GM19193 (cell line): ENCODE data around the gene NDUFA11.

ENCODE experiments used
- POLR2A ChIP-seq: IDR thresholded peaks from 4 replicates; pipeline ENCODE4 v1.6.1; 2011; ENCODE audit not compliant: insufficient read depth, insufficient read length; ENCODE audit errors: extremely low read depth

NDUFA11 gene

GRCh38 chr19:5903624-5904351 lies at the start of gene NDUFA11:
NDUFA11 (minus strand) TSS chr19:5903790; CDS start chr19:5903708, 82 bp downstream.
- TF ChIP-seq POLR2A: peak; percentile 91

DNA sequence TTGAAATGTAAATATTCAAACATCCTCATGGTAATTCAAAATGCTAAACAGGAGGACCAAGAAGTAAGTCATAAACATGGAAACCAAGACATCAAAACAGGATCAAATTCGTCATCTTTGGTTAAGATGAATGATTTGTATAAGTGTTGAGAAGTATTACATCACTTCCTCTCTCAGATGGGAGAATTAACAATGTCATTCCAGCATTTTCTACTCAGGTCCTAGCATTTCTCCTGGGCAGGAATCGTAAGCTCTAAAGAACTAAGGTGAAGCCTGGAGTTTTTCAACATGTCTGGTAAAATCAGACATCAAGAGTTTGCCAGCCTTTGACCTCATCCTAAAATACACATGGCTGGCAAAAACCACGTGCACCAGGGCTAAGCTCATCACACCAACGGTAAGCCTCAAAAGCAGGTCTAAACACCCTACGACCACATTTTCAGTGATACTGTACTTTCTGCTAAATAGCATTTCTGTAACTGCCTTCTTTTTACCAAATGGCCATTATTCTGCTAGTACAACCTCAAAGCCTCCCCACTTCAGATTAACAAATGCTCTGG lies 49.5 kb upstream of the NDUFA11 start:
- TF ChIP-seq POLR2A: no peak

DNA sequence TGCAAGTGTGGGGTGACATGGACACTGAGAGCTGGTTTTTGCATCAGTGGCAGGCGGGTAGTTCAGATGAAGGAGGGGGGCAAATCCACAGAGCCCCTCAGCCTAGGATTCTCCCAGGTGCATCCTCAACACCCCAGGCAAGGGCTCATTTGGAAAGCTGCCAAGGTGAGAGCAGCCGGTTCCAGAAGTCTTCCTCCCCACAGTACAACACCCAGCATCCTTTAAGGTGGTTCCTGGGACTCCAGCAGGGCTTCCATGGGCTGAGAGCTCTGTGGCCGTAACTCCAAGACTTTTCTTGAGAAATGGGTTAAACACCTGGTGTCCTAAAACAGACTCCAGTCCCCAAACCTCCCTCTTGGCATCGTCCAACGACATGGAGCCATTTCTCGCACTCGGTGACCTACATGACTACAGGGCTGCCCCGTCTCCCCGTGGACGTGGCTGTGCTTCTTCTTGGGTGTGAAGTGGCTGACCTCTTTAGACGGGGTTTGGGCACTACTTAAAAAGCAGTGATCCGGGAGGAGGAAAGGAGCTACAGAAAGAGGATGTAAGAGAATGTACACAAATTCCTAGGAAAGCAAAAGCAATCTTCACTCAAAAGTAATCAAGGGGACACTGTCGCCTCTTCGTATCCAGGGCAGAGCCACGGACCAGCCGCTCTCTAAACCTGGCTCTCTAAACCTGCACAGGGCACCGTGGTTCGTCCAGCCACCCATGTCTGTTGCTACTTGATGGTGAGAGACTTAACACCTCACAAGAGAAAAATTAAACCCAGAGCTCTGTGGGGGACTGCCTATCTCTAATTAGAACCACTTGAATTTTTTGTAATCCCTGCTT lies 48.8 kb upstream of the NDUFA11 start:
- TF ChIP-seq POLR2A: no peak

DNA sequence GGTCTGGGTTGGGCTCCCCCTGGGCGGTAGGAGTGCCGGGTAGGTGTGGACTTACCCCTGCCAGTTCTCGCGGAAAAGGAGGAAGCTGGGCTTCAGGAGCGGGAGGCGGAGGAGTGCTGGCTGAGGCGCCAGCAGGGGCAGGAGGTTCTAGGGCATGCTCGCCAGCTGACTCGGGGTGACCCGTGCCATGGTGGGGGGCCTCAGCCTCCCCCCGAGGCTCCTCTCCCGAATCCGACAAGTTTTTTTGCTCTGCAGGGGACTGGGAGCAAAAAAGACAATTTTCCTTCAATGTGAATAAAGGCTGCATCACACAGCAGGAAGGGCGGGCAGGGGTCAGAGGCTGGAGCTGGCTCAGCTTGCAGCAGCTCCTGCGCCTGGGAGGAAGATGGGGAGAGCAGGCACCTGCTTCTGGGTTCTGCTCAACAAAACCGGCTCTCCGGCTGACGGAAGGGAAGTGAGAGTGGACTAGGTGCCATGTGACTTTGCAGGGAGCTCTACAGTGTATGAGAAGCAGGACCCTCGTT lies 47.8 kb upstream of the NDUFA11 start:
- no peak for TF ChIP-seq POLR2A

- TF ChIP-seq POLR2A: no peak
Measured at GRCh38 chr19:5950741-5951140, 47.2 kb upstream of the NDUFA11 start.

GRCh38 chr19:5949792-5950305 lies 46.3 kb upstream of the NDUFA11 start:
- no peak for TF ChIP-seq POLR2A

DNA sequence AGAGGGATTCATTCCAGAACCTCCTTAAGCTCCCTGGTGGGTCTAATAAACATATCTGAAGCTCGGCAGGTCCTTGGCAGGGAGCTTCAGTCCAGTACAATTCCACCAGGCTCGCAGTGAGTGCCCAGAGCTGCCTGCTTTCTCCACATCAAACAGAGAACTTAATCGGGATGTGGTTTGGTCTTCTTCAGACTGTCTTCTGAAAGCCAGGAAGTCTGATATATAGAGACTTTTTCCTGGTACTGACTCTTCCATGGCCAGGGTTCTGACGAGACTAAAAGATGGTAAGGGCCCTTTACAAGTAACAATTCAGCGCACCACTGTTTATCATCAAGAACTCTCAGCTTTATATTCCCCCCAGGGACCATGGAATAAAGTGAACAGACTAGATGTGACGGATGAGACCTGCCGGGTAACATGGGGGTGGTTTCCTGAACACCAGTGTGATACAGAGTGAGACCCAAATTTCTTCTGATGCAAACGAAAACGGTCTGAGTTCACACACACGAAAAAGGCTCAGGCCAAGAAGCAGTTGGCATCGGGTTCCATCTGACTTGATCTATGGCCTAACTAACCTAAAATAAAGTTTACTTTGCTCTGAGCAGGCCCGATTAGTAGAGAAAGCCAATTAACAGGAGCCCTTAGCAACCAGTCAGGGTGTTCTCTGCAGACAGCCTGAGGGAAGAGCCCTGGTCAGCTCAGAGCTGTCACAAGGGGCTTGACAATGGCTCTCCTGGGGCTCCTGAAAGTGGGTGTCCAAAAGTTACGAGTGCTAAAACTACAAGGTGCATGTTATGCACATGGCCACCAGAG lies 45.4 kb upstream of the NDUFA11 start:
- TF ChIP-seq POLR2A: no peak

DNA sequence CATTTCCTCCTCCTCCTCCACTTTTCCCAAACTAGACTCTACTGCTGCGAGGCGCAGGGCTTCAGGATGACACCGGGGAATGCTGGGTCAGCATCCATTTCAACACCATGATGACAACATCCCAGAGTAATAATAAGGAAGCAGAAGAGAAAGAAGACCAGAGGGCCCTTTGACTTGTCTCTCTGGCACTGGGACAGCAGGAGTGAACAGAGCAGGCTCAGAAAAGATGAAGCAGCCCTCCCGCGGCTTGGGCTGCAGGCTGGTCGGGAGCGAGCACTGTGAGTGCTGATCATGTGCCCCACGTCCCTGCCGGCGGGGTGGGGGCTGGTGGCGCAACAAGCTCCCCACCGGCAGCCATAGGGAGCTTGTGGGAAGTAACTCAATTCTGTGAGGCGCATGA lies 43.8 kb upstream of the NDUFA11 start:
- no peak for TF ChIP-seq POLR2A

DNA sequence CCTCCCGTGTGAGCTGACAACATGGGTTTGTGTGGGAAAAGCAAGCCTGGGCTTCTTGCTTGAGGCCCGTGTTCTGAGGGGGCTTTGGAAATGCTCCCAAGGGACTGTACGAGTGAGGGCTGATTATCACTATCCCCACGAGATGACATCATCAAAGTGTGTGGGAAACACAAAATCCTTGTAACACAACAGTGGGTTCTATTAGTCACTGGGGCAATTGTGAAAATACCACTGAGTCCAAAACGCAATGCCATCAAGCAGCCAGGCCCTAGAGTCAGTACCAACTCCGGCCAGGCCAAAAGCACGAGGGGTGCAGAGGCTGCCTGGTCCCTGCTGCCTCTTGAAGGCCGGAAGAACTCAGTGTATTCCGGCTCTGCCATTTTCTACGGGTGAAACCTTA lies 40.0 kb upstream of the NDUFA11 start:
- TF ChIP-seq POLR2A: no peak

DNA sequence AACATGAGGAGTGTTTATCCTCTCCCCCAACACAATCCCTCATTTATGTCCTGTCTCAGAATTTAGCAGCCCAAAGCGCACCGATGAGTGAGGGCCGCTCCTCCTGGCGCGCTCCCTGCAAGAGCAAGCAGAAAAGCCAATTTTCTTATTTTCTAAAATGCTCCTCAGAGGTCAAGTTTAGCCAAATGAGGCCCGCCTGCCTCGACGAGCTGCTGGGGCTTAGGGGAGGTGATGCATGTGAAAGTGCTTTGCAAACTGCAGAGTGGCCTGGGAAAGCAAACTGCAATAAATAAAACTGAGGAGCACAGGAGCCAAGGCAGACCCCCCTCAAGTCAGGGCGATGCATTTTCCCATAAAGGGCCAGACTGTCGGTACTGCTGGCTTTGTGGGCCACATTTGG lies 39.5 kb upstream of the NDUFA11 start:
- no peak for TF ChIP-seq POLR2A

DNA sequence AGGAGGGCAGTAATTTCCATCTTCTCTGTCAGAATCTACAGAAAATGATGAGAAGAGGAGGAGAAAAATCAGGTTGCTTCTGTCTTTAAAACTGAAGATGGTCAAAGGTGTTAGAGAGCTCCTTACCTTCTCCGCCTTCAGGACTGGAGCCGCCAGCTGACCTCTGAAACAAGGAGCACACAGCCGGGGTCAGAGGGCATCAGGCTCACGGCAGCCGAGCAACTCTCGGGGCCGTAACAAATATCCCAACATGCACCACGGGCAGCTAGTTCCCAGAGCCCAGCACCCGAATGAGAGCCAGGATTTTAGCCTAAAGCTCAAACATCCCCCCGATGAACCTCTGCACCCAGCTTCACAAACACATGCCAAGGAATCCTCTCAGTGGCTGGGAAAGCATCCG lies 38.1 kb upstream of the NDUFA11 start:
- TF ChIP-seq POLR2A: no peak

- TF ChIP-seq POLR2A: no peak
Measured at GRCh38 chr19:5940260-5941208, 36.9 kb upstream of the NDUFA11 start.

GRCh38 chr19:5937550-5937949 lies 34.0 kb upstream of the NDUFA11 start:
- no peak for TF ChIP-seq POLR2A

DNA sequence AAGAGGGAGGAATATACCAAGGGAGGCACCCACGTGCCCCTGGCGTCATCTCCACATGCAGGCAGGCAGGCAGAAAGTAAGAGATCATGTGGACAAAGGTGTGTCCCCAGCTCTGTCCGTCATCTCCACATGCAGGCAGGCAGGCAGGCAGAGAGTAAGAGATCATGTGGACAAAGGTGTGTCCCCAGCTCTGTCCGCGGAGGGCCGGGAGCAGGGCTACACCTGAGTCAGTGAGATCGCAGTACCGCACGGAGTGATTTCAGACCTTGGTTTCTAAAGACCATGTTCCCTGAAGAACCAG lies 32.7 kb upstream of the NDUFA11 start:
- TF ChIP-seq POLR2A: no peak
